Measurements from ENCODE around the gene CARM1.

- TF ChIP-seq POLR2AphosphoS5 (IDR thresholded peaks at IDR 0.05): no peak
- no peak for TF ChIP-seq CTCF (IDR thresholded peaks at IDR 0.05)
- TF ChIP-seq POLR2A (IDR thresholded peaks at IDR 0.05): no peak
Measured at GRCh38 chr19:10830931-10831779, 40.2 kb upstream of the CARM1 start.

Data from gastroesophageal sphincter (tissue), 3 donors.